Embryonic facial prominence (tissue), 1 donor: Measurements from ENCODE around the gene SON.

ENCODE experiments used
- DNase-seq: peaks from one replicate; pipeline ENCODE4 v3.0.0-alpha.2; 2016; ENCODE audit errors: extremely low spot score

SON gene

GRCh38 chr21:33543505-33544129 is 779 bp downstream of the SON start:
- no peak for DNase-seq

- DNase-seq = no peak
These were observed 1.8 kb downstream of the SON start for GRCh38 chr21:33544451-33545195.

- no peak for DNase-seq
These were observed 3.2 kb downstream of the SON start for GRCh38 chr21:33546086-33546485.

- DNase-seq = no peak
These were observed 7.3 kb downstream of the SON start for GRCh38 chr21:33549848-33550771.

GRCh38 chr21:33550772-33551660 is 8.2 kb downstream of the SON start:
- DNase-seq = no peak

DNA sequence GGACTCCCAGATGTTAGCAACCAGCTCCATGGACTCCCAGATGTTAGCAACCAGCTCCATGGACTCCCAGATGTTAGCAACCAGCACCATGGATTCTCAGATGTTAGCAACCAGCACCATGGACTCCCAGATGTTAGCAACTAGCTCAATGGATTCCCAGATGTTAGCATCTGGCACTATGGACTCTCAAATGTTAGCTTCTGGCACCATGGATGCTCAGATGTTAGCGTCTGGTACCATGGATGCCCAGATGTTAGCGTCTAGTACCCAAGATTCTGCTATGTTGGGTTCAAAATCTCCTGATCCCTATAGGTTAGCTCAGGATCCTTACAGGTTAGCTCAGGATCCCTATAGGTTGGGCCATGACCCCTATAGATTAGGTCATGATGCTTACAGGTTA is 8.8 kb downstream of the SON start:
- no peak for DNase-seq

GRCh38 chr21:33552093-33552998 is 9.5 kb downstream of the SON start:
- DNase-seq = no peak

DNA sequence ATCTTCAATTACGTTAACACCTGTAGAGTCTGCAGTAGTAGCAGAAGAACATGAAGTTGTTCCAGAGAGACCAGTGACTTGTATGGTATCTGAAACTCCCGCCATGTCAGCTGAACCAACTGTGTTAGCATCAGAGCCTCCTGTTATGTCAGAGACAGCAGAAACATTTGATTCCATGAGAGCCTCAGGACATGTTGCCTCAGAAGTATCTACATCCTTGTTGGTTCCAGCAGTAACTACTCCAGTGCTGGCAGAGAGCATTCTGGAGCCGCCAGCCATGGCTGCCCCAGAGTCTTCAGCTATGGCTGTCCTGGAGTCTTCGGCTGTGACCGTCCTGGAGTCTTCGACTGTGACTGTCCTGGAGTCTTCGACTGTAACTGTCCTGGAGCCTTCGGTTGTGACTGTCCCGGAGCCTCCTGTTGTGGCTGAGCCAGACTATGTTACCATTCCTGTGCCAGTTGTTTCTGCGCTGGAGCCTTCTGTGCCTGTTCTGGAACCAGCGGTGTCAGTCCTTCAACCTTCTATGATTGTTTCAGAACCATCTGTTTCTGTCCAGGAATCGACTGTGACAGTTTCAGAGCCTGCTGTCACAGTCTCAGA is 10.3 kb downstream of the SON start:
- DNase-seq = no peak

DNA sequence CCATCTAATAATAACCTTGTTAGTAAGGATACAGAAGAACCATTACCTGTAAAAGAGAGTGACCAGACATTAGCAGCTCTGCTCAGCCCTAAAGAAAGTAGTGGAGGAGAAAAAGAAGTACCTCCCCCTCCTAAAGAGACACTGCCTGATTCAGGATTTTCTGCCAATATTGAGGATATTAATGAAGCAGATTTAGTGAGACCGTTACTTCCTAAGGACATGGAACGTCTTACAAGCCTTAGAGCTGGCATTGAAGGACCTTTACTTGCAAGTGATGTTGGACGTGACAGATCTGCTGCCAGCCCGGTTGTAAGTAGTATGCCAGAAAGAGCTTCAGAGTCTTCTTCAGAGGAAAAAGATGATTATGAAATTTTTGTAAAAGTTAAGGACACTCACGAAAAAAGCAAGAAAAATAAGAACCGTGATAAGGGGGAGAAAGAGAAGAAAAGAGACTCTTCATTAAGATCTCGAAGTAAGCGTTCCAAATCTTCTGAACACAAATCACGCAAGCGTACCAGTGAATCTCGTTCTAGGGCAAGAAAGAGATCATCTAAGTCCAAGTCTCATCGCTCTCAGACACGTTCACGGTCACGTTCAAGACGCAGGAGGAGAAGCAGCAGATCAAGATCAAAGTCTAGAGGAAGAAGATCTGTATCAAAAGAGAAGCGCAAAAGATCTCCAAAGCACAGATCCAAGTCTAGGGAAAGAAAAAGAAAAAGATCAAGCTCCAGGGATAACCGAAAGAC is 11.6 kb downstream of the SON start:
- no peak for DNase-seq

- no peak for DNase-seq
These were observed 12.1 kb downstream of the SON start for GRCh38 chr21:33554982-33555344.

DNA sequence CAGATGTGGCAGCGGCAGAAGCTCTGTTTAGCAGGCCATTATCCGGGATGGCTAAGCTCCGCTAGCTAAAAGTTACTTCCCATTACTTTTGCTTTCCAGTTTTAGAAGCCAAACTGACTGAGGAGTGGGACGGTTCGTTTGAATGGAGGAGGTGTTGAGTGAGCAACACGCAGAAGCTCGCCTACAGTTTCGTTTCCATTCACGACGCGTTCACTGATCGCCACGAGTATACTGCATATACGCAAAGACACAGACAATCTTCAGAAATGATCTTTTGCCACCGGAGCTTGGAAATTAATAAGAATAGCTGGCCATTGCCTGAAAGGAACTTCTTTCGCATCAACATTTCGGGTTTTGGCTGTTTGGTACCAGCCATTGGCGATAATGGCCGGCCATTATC is 14.6 kb downstream of the SON start:
- no peak for DNase-seq

DNA sequence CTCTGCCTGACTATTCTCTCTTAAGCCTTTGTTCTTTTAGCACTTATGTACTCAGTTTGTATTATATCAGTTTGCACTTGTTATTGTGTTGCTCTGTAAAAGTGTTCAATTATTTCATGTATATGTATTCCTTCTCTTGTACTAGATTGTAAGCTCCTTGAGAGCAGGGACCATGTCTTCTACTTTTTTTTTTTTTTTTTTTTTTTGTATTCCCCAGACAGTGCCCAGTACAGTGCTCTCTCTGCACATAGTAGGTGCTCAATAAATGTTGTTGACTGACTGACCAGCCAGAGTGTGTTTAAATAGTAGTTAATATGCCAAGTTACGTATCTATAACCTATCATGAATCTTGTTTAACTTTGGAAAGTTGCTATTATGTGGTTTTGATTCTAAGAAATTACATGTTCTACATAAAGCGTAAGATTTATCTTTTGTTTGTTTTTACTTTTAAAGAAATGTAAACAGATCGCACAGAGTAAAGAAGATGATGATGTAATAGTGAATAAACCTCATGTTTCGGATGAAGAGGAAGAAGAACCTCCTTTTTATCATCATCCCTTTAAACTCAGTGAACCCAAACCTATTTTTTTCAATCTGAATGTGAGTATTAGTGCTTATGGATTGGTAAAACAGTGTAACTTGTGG is 16.1 kb downstream of the SON start:
- no peak for DNase-seq

- no peak for DNase-seq
These were observed 17.0 kb downstream of the SON start for GRCh38 chr21:33559813-33560212.

DNA sequence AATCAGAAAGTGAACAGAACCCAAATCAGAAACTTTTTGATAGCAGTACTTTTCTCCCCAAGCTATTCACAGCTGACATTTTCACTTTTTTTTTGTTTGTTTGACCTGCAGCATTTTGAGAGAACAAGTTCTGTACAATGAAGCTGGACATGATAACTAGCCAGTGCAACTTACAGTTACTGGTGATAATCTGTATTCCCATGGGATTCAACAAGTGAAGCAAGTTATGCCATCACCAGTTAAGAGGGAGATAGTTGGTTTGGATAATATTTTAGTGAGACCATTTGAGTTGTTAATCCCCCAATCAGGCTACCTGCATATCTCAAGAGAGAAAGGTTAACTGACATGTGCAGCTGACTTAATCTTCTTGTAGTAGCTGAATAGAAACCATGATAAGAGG is 18.1 kb downstream of the SON start:
- no peak for DNase-seq

GRCh38 chr21:33561373-33561772 is 18.5 kb downstream of the SON start:
- DNase-seq = no peak

- DNase-seq = no peak
These were observed 19.6 kb downstream of the SON start for GRCh38 chr21:33562389-33562788.

DNA sequence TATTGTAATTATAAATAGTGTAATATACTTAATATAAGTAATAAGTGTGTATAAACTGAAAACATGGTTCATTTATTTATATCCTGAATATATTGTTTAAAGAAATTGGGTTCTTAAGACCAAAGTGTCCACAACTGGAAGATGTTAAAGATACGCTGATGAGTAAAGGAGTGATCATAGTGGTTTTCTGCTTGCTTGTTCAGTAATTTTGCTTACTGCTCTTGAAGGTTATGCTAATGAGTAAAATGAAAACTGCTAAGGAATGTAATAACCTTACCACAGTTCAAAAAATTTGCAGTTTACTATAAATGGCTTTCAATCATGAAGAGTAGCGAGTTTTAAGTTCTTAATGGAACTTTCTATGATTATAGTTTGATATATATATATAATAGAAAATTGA is 23.7 kb downstream of the SON start:
- DNase-seq = no peak

GRCh38 chr21:33567914-33568313 is 25.1 kb downstream of the SON start:
- no peak for DNase-seq

DNA sequence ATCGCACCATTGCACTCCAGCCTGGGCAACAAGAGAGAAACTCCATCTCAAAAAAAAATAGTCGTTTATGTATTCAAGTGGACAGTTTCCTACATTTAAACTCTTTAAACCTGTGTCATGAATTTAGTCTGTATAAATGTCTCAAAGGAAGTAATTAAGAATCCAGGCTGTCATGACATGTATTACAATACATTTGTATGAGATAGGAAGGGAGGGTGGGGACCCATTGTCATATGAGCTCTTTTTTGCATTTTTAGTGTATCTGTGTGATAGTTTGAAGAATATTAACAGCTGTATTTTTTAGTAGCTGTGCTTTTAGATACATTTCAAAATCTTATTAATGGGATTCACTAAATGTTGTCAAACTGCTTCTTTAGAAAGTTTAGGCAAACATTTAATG is 25.6 kb downstream of the SON start:
- no peak for DNase-seq
